Astrocyte (in vitro differentiated cells and primary cell): ENCODE measurements around the gene BMP7.

Experiments
- CTCF ChIP-seq: IDR thresholded peaks from 2 replicates; pipeline ENCODE4 v1.5.1; 2011; ENCODE audit warnings: low read depth, mild to moderate bottlenecking, inconsistent platforms, low read length, moderate library complexity; ENCODE audit not compliant: insufficient read depth
- EZH2 ChIP-seq: IDR thresholded peaks from 2 replicates; pipeline ENCODE4 v1.6.1; 2012; ENCODE audit warnings: mild to moderate bottlenecking, low read length, inconsistent platforms; ENCODE audit not compliant: insufficient read depth

- no peak for TF ChIP-seq CTCF
- no peak for TF ChIP-seq EZH2
Observed at GRCh38 chr20:57175397-57176010, 90.9 kb downstream of the BMP7 start.
